HG03457 (cell line): ENCODE data around the gene LAMC2.

ENCODE experiments used
- ATAC-seq: cut with Tn5 transposase; IDR thresholded peaks from one replicate; pipeline ENCODE4 v1.9.1; 2021; ENCODE audit warnings: moderate number of reproducible peaks; ENCODE audit not compliant: unreplicated experiment

The LAMC2 gene

GRCh38 chr1:183283286-183283685 lies 97.2 kb downstream of the LAMC2 start:
- no peak for ATAC-seq

DNA sequence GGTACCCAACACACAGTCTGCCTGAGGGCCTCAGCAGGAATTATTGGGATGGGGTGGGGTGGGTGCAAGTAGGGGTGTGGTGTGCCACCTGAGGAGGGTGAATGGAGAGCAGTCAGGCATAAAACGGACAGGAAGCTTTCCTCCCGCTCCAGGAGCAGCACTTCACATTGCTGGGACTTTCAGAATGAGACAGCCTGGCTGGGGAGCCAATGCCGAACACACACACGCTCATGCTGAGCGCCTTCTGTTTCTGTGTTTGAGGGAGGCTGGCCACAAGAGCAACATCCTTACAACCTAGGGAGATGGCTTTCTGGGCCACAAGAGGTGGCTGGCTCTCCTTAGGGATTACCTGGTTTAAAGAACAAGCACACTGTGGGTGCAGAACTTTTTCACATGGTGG lies 98.0 kb downstream of the LAMC2 start:
- no peak for ATAC-seq

DNA sequence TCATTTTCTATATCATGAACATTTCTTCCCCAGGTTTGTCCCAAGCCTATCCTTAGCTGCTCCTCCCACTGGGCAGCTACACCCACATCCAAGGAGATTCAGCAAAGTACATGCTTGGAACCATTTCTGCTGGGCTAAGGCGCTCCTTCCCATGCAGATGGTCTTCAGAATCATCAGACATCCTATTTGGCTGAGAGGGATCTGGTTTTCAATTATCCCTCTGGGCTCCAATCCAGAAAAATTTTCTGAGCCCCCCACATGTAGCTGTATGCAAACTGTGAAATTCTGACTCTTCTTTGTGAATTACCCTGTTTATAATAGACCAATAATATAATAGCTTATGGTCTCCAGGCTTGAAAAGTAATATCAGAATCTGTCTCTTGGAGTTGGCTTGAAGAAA lies 99.2 kb downstream of the LAMC2 start:
- ATAC-seq: no peak

DNA sequence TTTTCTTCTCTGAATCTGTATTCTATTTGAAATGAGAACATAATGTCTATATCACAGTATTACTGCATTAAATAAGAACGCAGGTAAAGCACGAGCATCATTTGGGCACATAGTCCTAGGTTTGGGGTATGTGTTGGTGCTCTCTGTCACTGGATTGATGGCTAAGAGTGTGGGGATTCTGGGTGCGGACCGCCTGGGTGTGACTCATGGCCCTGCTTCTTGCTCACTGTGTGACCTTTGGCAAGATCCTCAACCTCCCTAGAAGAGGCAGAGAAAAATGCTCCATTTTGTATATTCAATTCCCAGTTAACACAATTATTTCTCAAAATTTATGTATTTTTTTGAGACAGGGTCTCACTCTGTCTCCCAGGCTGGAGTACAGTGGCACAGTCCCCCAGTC lies 99.7 kb downstream of the LAMC2 start:
- no peak for ATAC-seq

GRCh38 chr1:183287191-183287675 lies 101.2 kb downstream of the LAMC2 start:
- ATAC-seq: no peak

- no peak for ATAC-seq
These were observed 102.5 kb downstream of the LAMC2 start for GRCh38 chr1:183288583-183288982.

- ATAC-seq: no peak
These were observed 103.0 kb downstream of the LAMC2 start for GRCh38 chr1:183289051-183289496.

DNA sequence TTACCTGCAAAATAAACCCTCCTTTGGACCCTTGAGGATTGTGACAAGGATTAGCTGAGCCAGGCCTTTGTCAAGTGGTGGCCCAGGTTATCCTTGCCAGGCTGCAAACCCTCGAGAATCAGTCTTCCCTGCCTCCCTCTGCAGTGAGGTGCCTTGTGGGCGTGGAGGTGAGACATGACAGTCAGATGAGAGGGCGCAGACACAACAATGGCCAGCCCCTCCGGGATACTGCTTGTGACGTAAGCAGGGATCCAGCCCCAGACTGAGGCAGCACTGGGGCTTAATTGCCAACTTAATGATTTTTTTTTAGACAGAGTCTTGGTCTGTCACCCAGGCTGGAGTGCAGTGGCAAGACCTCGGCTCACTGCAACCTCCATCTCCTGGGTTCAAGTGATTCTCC lies 104.6 kb downstream of the LAMC2 start:
- ATAC-seq: no peak

GRCh38 chr1:183291216-183291762 lies 105.2 kb downstream of the LAMC2 start:
- no peak for ATAC-seq

DNA sequence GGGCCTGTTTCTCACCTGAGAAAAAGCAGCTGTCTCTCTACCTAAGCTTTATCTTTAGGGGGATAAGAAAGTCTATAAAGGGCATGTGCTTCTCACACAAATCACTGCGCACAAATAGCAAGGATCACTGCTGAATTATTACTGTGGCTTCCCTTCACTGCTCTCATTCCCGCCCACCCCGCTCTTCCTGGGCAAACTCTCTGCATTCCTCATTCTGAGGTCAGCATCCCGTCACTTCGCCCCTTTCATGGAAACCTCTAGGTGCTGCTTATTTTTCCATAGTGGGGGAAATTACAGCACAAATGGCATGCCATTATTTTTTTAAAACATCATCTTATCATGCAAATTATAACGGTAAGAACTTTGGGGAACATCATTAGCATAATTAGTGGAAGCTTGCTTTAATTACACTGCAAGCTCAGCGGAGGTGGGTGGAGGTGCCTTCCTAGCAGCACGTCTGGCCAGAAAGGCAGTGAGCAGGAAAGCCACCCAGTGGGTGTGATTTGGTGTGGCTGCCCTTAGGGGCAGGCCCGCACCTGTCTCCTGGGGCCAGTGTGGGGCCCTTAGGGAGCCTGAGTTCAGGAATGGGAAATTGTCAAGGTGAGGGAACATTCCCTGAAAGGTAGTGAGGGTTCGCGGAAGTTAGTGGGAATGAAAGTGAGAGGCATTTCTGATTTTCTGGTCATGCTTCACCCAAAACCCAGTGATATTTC lies 105.9 kb downstream of the LAMC2 start:
- no peak for ATAC-seq

- no peak for ATAC-seq
These were observed 107.2 kb downstream of the LAMC2 start for GRCh38 chr1:183293241-183293640.

DNA sequence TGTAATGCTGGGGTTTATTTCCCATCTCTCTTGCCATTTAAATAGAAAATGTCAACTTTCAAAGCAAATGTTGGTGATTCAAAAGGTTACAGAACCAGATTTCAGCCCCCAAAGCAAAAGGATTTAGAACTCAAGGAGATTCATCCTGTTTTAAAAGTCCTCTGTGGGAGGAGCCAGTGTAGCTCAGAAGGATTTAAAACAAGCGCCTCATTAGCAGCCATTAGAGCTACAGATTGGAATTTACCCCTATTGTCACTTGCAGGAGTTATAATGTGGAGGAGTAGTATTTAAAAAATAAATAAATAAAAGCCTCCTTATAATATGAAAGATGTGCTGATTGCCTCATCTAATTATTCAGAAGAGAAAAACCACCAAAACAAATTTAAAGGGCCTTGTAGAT lies 107.8 kb downstream of the LAMC2 start:
- no peak for ATAC-seq
